HG02970 (cell line): ENCODE data around the gene ACOT7.
"Not testable (repeated sequence)": the region's sequence is repeated elsewhere in the genome, so short reads cannot be mapped to it uniquely, and the experiment has no call there.

ENCODE experiments used
- ATAC-seq: cut with Tn5 transposase; IDR thresholded peaks from one replicate; pipeline ENCODE4 v1.9.1; 2021; ENCODE audit warnings: mild to moderate bottlenecking, moderate library complexity, moderate number of reproducible peaks; ENCODE audit not compliant: unreplicated experiment, low FRiP score

The ACOT7 gene

GRCh38 chr1:6365047-6365446 is 28.5 kb downstream of the ACOT7 start:
- ATAC-seq, result no peak

- not testable (repeated sequence) for ATAC-seq
These were observed 30.3 kb downstream of the ACOT7 start for GRCh38 chr1:6363085-6363884.

- no peak for ATAC-seq
These were observed 32.3 kb downstream of the ACOT7 start for GRCh38 chr1:6361124-6361775.

- ATAC-seq, result no peak
These were observed 33.0 kb downstream of the ACOT7 start for GRCh38 chr1:6360517-6361070.

GRCh38 chr1:6360117-6360496 is 33.5 kb downstream of the ACOT7 start:
- ATAC-seq, result peak; percentile 4

GRCh38 chr1:6359216-6360116 is 34.1 kb downstream of the ACOT7 start:
- peak; percentile 60 for ATAC-seq

GRCh38 chr1:6358757-6359201 is 34.8 kb downstream of the ACOT7 start:
- peak; percentile 20 for ATAC-seq

- no peak for ATAC-seq
These were observed 35.4 kb downstream of the ACOT7 start for GRCh38 chr1:6358144-6358624.

- no peak for ATAC-seq
These were observed 36.2 kb downstream of the ACOT7 start for GRCh38 chr1:6357243-6357936.

- no peak for ATAC-seq
These were observed 37.9 kb downstream of the ACOT7 start for GRCh38 chr1:6355621-6356020.

- ATAC-seq, result no peak
These were observed 38.8 kb downstream of the ACOT7 start for GRCh38 chr1:6354659-6355317.

- ATAC-seq, result no peak
These were observed 39.5 kb downstream of the ACOT7 start for GRCh38 chr1:6353955-6354658.

GRCh38 chr1:6353619-6353954 is 40.0 kb downstream of the ACOT7 start:
- no peak for ATAC-seq

- ATAC-seq, result no peak
These were observed 41.4 kb downstream of the ACOT7 start for GRCh38 chr1:6352138-6352563.

GRCh38 chr1:6351480-6352137 is 42.0 kb downstream of the ACOT7 start:
- ATAC-seq, result no peak

- no peak for ATAC-seq
These were observed 43.0 kb downstream of the ACOT7 start for GRCh38 chr1:6350416-6351088.

GRCh38 chr1:6349254-6349943 is 44.2 kb downstream of the ACOT7 start:
- ATAC-seq, result no peak
